Stimulated activated naive CD4-positive, alpha-beta T cell treated with Interleukin-2 at 50 U/mL for 16 hours (primary cell): ENCODE data around the gene EFNA2.

Source experiments
- DNase-seq: peaks from one replicate; lab custom pipeline; 2025; lab: John Stamatoyannopoulos, UW

EFNA2 gene

DNA sequence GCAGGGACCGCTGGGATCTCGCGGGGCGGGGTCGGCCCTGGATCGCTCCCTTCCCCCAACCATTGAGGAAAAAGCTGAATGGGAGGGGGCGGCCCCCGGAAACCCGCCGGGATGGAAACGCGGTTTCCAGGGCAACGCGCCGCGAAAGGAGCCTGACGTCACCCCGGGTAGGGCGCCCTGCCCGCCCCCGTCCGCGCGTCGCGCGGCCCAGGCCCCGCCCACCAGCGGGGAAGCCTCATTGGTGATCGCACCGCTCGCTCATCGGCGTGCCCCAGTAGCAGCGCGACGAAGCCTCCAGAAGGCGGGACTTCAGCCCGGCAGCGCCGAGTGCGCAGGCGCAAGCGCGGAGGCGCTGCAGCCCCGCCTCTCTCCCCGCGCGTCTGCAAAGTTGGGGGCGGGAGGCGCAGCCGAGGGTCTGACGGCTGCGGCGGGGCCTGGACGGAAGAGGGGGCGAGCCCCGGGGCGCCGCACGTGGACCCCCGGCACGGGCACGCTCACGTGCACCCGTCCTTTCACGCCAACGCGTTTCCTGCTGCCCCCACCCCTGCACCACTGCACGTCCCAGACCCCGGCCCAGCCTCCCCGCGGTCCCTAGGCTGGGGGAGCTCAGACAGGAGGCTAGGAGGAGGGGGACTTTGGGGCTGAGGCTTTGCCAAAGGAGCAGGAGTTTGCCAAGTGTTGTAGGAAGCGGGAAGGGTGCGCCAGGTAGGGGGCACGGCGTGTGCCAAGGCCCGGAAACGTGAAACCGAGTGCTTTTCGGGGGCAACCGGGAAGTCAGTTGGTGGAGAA is 24.7 kb upstream of the EFNA2 start:
- peak; percentile 93 for DNase-seq

DNA sequence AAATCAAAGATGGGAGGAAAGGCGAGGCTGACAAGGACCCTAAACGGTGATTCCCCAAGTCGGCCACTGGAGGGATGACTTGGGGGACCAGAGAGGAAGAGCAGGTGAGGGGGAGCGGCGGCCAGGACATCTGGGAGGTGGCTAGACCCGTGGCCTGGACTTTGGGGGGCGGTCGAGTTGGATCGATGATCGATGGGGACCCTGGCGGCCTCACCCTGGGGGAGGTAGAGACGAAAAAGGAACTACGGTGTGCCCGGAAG is 24.2 kb upstream of the EFNA2 start:
- no peak for DNase-seq

DNA sequence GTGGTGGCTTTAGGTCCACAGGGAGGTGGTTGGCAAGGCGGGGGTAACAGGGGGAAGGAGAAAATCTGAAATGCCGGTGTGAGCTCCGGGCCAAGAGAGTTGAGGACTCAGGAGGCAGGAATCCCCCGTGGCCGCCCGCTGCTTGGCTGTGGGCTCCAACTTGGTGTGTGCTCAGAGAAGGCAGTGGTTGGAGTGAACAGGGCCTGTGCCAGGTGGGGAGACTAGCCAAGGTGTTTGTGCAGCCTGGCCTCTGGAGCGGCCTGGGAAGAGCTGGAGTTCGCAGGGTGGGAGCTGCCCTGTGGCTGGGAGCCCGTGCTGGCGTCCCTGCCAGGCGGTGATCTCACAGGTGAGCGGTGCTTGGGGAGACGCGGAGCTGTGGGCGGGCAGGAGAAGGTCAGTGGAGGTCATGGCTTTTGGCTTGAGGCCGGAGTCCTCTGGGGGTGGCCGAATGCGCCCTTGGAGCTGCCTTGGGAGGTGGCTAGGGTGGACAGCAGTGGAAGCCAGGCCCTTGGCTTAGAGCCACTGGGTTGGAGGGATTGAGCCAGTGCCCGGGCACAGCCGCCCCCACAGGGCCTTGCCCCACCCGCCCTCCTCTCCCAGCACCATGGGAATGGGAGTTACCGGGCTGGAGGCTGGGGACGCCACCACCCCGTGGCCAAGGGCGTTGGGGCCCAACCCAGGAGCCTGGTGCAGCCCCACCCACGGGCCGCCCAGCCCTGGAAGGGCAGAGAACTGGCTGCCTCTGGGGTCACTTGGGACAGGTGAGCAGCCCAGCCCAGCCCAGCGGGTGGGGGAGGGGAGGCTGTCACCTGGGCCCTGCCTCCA is 23.7 kb upstream of the EFNA2 start:
- DNase-seq = peak; percentile 19

DNA sequence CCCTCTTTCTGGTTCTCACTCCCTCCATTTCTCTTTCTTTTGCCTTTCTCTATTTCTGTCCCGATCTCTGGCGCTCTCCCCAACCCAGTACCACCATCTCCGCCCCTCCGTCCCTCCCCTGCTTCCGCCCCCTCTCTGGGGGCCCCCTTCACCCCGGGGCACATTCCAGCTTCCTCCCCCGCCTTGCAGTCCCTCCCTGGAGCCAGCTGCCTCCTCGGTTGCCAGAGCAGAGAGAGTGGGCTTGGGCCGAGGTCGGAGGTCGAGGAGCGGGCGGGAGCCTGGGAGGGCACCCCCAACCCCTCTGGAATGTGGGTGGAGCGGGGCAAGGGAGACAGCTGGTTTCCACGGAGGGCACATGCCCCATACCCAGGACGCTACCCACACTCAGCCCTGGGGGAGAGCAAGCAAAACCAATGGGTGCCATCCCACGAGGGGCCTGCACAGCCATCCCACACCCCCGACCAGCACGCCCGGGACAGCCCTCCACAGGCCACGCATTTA is 23.0 kb upstream of the EFNA2 start:
- no peak for DNase-seq

DNA sequence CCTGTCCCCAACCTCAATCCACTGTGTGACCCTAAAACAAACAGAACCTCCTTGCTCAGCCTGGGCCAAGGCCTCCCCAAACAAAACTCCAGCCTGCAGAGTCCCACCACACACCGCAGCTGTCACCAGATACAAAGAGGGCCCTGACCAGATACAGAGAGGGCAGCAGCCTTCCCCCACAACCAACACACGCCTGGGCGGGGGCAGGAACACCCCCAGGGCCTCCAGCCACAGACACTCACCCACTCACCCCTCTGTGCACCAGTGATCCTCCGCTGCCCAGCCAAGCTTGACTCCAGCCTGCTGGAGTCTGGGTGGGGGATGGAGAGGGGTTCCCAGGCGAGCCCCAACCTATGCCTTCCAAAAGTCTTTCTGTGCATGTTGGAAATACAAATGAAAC is 22.5 kb upstream of the EFNA2 start:
- DNase-seq = no peak

DNA sequence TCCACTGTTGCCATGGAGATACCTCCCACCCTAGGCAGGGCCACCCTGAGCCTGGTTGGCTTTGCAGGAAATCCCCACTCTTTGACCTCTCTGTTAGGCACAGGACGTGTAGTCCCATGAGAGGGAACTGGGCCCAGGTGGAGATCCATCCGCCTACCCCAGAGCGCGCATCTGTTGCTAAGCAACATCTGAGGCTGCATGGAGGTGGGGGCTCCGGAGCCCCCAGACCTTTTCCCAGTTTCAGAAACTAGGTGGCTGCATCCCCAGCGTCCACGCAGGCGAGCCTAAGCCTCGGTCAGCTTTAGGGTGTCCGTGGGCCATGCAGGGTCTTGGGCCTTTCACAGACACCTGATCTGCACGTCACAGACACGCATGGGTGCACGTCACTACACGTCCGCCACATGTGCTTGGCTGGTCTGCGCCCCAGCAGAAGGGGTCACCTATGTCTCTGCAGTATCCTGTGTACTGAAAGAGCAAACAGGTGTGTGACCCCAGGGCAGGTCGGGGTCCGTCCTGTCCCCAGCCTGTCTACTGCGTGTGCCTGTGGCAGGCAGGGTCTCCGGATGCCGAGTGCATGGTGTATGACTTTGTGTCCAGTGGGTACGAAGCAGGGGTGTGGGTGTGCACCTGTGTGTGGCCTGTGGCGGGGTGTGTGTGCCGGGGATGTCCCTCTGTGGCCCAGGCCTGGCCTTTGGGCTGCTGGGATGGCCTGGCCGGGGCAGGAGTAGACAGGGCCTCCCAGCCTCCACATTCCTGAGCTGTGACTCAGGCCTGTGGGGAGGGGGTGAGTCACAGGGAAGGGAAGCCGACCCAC is 20.7 kb upstream of the EFNA2 start:
- no peak for DNase-seq

DNA sequence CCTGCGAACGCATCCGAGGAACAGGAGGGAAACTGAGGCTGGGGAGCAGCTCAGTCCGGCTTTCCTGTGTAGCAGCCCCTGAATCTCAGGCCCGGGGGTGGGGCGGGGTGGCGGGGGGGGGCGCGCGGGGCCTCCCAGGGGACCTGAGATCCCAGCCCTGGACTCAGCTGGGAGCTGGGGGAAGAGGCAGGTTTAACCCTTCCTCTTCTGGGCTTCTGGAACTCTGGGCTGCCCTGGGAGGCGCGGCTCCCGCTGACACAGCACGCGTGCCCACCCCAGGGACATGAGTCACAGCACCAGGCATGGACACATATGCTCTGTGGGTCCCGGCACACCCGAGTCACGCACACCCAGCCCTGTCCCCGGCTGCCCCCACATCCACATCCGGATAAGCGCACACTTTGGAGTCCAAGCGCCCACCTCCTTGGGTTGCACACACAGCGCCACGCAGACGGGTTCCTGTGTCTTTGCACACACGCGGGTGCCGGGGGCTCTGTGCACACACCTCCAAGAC is 20.0 kb upstream of the EFNA2 start:
- peak; percentile 33 for DNase-seq

DNA sequence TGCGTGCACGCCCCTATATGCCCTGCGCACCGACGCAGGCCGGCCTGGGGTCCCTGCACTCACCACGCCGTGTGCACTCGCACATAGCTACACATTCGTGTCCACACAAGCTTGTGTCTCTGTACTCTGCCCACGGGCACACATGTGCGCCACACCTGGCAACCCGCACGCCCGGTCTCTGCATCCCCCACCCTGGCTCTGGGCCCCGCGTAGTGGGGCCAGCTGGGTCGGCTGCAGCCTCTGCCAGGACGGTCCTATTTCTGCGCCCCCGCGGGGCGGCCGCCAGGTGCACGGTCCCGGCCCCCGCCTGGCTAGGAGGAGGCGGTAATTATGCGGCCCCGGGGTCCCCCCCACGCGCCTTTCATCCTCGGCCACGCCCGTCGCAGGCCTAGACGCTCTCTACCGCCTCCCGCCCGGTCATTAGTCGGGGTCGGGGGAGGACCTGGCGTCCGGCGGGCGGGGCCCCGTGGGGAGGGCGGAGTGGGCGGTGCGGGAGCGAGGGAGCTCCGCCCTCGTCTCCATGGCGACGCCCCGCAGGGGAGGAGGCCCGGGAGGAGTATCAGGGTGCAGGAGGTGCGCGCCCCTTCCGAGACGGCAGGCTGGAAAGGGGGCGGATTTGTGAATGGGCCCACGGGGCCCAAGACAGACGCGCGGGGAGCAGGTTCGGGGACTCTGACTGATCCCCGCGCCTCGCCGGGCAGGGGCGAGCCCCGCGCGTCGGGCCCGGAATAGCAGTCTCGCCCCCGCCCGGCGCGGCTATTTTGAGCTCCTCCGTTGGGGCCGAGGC is 19.4 kb upstream of the EFNA2 start:
- DNase-seq = peak; percentile 74

DNA sequence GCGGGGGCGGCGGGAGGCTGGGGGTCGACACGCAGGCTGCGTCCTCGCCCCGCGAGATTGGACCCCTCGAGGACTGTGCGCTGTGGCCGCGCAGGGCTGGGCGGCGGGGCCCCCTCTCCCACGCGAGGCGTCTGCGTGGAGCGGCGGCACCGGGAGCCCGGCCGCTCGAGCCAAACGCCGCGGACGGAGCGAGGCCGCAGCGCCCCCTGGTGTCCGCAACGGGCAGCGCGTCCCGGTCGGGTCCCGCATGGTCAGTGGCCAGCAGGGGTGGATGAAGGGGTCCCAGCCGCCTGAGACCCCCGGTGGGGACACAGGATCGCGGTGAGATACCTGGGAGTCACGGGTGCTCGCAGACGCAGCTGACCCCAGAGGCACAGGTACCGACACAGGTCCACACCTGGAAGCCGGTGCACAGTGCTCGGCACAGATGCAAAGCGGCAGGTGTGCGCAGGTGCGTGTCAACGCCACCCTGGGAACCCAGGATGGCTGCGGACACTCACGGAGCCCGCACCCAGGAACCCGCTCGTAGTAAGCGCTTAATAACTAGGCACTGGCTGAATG is 18.7 kb upstream of the EFNA2 start:
- peak; percentile 54 for DNase-seq

DNA sequence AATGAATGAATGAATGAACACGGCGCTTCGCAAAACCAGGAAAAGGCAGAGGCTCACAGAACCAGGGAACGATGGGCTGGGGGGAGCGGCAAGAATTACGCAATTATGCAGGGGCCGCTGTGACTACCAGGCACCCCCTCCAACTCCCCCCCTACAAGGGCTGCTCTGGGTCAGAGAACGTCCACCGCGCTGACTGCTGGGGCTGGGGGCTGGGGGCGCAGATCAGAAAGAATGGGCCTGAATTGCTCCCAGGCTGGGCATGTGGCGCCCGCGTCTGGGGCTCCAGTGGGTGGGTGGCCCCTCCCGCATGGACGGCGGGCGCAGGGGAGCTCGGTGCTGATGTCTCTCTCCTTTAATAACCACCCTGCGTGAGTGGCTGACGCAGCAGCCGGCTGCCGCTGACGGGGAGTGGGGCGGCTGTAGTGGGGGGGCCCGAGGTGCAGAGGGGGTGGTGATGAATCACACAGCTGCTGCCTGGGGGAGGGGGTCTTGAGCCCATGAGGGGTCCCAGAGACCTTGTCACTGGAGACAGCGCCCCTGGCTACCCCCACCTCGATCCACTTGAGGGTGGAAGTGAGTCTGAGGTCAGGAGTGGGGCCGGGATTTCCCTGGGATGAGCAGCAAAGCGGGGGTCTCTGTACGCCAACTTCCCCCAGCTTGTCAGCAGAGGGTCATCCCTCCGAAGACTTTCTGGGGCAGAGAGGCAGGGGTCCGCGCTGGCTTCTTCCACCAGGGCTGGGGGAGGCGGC is 18.0 kb upstream of the EFNA2 start:
- no peak for DNase-seq

DNA sequence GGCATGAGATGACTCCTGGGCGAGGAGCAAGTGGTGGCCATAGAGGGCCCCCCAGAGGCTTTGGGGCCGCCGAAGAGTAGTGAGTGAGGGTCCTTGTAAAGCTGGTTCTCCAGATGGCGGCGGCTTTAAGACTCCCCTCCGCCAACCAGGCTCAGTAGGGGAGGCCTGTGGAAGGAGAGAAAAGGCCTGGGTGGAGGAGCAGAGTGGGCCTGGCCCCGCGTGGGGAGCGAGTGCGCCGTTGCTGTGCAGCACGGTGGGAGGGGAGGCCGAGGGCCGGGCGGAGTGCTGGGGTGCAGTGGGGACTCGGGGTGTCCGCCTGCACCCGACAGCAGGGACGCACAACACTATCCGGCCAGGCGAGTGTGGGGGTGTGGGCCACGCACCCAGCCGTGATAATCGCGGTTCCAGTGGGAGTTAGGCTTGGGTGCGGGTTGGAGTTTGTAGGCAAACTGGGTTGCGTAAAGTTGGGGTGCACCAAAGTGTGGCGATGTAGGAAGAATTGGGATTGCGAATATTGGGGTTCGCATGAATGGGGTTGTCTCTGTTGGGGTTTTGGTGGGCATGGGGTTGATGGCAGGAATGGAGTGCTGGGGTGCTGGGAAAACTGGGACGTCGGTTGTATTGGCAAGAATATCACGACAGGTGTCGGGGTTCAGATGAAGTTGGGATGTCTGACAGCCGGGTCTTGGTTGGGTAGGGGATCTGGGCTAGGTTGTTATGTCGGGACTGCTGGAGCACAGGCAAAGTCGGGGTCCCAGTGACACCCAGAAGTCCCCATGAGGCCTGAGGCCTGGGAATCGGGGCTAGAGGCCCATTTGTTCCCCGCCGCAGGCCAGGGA is 17.2 kb upstream of the EFNA2 start:
- DNase-seq = no peak

DNA sequence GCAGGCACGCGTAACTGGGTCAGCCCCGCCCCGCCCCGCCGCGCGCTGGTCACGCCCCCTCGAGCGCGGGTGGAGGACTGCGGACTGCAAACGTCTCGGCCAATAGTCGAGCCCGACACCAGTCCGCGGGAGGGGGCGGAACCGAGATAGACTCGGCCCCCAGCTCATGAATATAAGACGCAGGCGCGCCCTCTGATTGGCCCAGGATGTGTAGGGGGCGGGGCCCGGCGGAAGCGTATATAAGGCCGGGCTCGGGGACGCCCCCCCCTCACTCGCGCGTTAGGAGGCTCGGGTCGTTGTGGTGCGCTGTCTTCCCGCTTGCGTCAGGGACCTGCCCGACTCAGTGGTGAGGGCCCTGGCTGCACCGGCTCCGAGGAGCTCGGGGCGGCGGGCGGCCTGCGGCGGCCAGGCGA is 16.6 kb upstream of the EFNA2 start, which contains the start of gene CIRBP:
Gene CIRBP, plus strand, starts transcription at position 268 of the 413 bp plus-strand sequence. CDS start 1,602 bp downstream, outside the sequence.
- peak; percentile 99 for DNase-seq

DNA sequence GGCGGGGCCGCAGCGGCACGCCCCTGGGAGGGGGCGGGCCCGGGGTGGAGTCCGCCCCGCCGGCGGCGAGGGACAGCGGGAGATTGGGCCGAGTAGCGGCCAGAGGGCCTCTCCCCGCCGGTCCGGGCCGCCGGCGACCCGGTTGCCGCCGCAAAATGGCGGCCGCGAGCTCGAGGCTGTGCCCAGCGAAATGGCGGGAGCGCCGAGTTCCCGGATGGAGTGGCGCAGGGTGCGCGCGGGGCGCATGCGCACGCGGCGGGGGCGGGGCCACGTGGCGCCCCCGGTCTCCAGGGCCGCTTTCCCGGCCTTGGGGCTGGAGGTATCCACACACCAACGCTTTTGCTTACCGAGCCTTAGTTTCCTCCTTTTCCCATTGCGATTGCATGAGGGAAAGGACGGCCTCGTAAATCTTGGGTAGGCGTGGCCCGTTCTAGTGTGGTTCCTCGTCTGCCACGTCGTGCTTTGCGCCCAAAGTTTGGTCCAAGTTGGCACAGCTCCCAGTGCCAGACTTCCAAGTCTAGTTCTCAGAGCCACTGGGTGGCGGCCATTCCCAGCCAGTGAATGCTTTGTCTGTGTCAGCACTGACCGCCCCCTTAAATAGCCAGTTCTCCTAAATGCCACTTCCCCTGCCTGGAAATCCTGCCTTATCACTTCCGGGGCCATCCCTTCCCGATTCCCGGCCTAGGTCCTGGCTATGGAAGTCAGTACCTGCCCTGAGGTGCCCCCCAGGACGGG is 16.0 kb upstream of the EFNA2 start:
- peak; percentile 75 for DNase-seq

DNA sequence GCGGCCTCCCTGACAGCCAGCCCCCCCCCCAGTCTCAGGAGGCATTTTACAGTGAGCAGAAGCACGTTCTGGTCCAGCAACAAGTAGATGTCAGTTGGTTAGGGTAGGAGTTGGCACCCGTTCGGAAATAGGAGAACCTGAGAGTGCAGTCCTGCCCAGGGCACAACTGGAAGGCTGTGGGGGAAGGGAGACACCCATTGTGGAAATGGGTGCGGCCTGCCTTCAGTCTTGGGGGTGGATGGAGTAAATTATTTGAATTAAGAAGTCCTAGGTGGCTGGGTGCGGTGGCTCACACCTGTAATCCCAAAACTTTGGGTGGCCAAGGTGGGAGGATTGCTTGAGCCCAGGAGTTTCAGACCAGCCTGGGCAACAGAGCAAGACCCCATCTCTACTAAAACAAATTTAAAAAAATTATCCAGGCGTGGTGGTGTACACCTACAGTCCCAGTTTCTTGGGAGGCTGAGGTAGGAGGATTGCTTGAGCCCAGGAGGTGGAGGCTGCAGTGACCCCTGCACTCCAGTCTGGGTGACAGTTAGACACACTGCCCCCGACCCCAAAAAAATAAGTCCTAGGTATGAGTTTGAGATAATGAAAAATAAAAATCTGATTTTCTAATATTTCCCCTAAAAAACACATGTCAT is 15.3 kb upstream of the EFNA2 start:
- no peak for DNase-seq

DNA sequence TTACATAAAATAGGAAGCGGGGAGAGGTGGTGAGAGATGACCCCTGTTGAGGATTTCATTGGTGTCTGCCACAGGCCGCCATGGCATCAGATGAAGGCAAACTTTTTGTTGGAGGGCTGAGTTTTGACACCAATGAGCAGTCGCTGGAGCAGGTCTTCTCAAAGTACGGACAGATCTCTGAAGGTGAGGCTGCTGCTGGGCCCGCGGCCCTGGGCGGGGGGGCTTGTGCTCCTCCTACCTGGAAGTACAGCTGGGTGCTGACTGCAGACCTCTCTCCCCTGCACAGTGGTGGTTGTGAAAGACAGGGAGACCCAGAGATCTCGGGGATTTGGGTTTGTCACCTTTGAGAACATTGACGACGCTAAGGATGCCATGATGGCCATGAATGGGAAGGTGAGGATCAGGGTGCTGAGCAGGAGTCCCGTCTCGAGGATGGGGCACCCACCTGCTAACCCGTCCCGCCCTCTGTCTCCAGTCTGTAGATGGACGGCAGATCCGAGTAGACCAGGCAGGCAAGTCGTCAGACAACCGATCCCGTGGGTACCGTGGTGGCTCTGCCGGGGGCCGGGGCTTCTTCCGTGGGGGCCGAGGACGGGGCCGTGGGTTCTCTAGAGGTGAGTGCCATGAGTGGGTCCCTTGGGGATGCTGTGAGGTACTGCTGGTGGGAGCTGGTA is 14.7 kb upstream of the EFNA2 start:
- DNase-seq = no peak

DNA sequence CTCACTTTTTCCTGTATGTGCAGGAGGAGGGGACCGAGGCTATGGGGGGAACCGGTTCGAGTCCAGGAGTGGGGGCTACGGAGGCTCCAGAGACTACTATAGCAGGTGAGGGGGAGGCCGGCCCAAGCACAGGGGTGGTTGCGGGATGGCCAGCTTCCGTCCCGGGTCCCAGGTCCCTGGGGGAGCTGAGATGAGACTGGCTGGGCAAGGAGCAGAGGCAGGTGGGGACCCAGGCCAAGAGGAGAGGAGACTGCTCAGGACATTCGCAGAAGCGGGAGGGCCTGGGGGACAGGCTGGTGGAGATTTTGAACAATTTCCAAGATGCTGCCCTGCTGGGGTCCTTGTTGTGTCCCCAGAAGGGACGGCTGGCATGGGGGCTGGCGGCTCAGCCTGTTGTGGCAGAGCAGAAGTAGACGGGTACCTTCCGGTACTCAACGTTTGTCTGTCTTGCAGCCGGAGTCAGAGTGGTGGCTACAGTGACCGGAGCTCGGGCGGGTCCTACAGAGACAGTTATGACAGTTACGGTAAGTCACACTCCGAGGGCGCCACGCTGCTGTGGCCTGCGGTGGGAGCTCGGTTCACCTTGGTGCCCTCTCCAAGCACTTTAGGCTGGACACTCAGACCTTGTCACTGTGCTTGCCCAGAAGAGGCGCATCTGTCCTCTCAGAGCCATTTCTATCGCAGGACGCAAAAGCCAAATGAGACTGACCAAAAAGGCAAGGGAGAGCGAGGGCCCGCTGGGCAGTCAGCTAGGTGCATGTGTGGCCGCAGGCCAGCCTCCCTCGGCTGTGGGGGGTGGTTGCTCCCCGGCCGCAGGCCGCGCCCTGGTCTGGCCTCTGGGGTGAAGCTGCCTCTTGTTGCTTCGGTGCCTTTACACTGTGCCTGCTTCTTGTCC is 13.9 kb upstream of the EFNA2 start:
- no peak for DNase-seq
